OCI-LY1 (cell line): ENCODE data around the gene SLC6A8.

Source experiments
- H2AFZ ChIP-seq: fragments of 200-600 bp; sonication (generic), shearing (Covaris generic); 2 replicates; pipeline ENCODE4 v1.6.0; 2014; ENCODE audit warnings: antibody characterized with exemption, mild to moderate bottlenecking, low read length
- H3F3A ChIP-seq: fragments of 200-600 bp; sonication (generic), shearing (Covaris generic); 2 replicates; pipeline ENCODE4 v1.6.0; 2014; ENCODE audit warnings: mild to moderate bottlenecking, antibody characterized with exemption, low read length, moderate library complexity; ENCODE audit not compliant: insufficient read depth
- H3K27ac ChIP-seq: fragments of 200-600 bp; sonication (generic); 2 replicates; pipeline ENCODE4 v1.5.1; 2014; ENCODE audit warnings: low read length, mixed run types, mild to moderate bottlenecking, low read depth; ENCODE audit not compliant: poor library complexity, severe bottlenecking
- H3K27me3 ChIP-seq: fragments of 200-600 bp; sonication (generic); 2 replicates; pipeline ENCODE4 v1.6.0; 2014; ENCODE audit warnings: antibody characterized with exemption, mild to moderate bottlenecking, low read length, moderate library complexity; ENCODE audit not compliant: insufficient read depth
- H3K36me3 ChIP-seq: fragments of 200-600 bp; sonication (generic); 2 replicates; pipeline ENCODE4 v1.6.1; 2014; ENCODE audit warnings: mild to moderate bottlenecking, antibody characterized with exemption, low read length, moderate library complexity, mixed read lengths; ENCODE audit not compliant: insufficient read depth
- H3K4me1 ChIP-seq: fragments of 200-600 bp; sonication (generic); 2 replicates; pipeline ENCODE4 v1.5.1; 2014; ENCODE audit warnings: mild to moderate bottlenecking, low read length, moderate library complexity; ENCODE audit not compliant: insufficient read depth, severe bottlenecking
- H3K4me2 ChIP-seq: fragments of 200-600 bp; sonication (generic), shearing (Covaris generic); 2 replicates; pipeline ENCODE4 v1.6.1; 2014; ENCODE audit warnings: low read length
- H3K4me3 ChIP-seq: fragments of 200-600 bp; sonication (generic); 2 replicates; pipeline ENCODE4 v1.5.1; 2014; ENCODE audit warnings: low read length, low read depth, mild to moderate bottlenecking, mixed read lengths; ENCODE audit not compliant: poor library complexity, severe bottlenecking
- H3K79me2 ChIP-seq: fragments of 200-600 bp; shearing (Covaris generic); 2 replicates; pipeline ENCODE4 v1.6.1; 2016; ENCODE audit warnings: mixed run types, low read length, mixed read lengths; ENCODE audit not compliant: insufficient read depth
- H3K9ac ChIP-seq: fragments of 200-600 bp; sonication (generic), shearing (Covaris generic); 2 replicates; pipeline ENCODE4 v1.6.1; 2014; ENCODE audit warnings: mild to moderate bottlenecking, low read length, mixed read lengths
- H3K9me2 ChIP-seq: fragments of 200-600 bp; sonication (generic), shearing (Covaris generic); 2 replicates; pipeline ENCODE4 v1.6.1; 2014; ENCODE audit warnings: low read depth, mild to moderate bottlenecking, low read length, mixed read lengths
- H3K9me3 ChIP-seq: fragments of 200-600 bp; shearing (Covaris generic); 2 replicates; pipeline ENCODE4 v1.6.1; 2014; ENCODE audit warnings: low read length, mixed read lengths
- H4K20me1 ChIP-seq: fragments of 200-600 bp; sonication (generic), shearing (Covaris generic); 2 replicates; pipeline ENCODE4 v1.6.0; 2016; ENCODE audit warnings: mild to moderate bottlenecking, low read length; ENCODE audit not compliant: insufficient read depth
- EZH2 ChIP-seq: fragments of 200-600 bp; sonication (generic), shearing (Covaris generic); IDR thresholded peaks from 2 replicates; pipeline ENCODE4 v1.8.0; 2017; ENCODE audit warnings: borderline replicate concordance, mixed run types, mild to moderate bottlenecking, antibody characterized with exemption, low read length, moderate library complexity, mixed read lengths
- TF ChIP-seq, protein P1 (sequence below): fragments of 200-600 bp; sonication (generic), shearing (Covaris generic); IDR thresholded peaks from 2 replicates; pipeline ENCODE4 v1.5.1; 2017; ENCODE audit warnings: mild to moderate bottlenecking, antibody characterized with exemption, low read length, moderate library complexity, mixed read lengths

Gene SLC6A8

DNA sequence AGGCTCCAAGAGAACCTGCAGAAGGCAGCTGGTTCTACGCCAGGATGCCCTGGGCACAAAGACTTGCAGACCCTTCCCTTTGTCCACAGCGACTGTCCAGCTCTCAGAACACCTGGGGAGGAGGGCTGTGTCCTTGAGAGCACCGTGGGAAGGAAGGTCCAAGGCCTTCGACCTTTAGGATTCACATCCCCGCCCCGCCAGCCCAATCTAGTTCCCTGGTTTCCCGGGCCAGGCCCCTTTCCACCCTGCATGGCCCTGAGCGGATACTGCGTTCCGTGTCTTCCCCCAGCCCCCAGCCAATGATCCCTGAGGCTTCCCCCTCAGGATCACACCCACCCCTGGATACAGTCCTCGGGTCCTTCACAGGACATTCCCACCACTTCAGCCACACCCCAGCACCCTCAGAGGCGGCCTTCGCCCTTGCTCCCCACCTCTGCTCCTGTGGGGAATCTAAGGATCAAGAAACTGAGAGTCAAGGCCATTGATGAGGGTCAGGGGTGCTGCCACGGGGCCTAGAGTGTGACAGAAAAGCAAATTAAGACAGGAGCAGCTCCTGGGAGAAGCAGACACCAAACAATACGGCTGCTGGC is 46.0 kb downstream of the SLC6A8 start:
- H3K36me3 ChIP-seq: no peaks in the 10 kb centered on the region; the same call in 1 of the 2 replicates
- no peaks in the 10 kb centered on the region for H3K4me1 ChIP-seq
- no peak for TF ChIP-seq EZH2
- TF ChIP-seq, protein P1, sequence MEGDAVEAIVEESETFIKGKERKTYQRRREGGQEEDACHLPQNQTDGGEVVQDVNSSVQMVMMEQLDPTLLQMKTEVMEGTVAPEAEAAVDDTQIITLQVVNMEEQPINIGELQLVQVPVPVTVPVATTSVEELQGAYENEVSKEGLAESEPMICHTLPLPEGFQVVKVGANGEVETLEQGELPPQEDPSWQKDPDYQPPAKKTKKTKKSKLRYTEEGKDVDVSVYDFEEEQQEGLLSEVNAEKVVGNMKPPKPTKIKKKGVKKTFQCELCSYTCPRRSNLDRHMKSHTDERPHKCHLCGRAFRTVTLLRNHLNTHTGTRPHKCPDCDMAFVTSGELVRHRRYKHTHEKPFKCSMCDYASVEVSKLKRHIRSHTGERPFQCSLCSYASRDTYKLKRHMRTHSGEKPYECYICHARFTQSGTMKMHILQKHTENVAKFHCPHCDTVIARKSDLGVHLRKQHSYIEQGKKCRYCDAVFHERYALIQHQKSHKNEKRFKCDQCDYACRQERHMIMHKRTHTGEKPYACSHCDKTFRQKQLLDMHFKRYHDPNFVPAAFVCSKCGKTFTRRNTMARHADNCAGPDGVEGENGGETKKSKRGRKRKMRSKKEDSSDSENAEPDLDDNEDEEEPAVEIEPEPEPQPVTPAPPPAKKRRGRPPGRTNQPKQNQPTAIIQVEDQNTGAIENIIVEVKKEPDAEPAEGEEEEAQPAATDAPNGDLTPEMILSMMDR: no peak
- H3K4me3 ChIP-seq: no peak overlapping the region
- H3F3A ChIP-seq: no peaks in the 10 kb centered on the region
- no peak overlapping the region for H3K4me2 ChIP-seq
- H3K79me2 ChIP-seq: no peaks in the 10 kb centered on the region
- no peaks in the 10 kb centered on the region for H3K9me3 ChIP-seq
- no peak overlapping the region for H2AFZ ChIP-seq
- H3K27ac ChIP-seq: no peak overlapping the region
- no peaks in the 10 kb centered on the region for H4K20me1 ChIP-seq
- H3K27me3 ChIP-seq: no peaks in the 10 kb centered on the region
- H3K9me2 ChIP-seq: no peaks in the 10 kb centered on the region
- H3K9ac ChIP-seq: no peak overlapping the region

DNA sequence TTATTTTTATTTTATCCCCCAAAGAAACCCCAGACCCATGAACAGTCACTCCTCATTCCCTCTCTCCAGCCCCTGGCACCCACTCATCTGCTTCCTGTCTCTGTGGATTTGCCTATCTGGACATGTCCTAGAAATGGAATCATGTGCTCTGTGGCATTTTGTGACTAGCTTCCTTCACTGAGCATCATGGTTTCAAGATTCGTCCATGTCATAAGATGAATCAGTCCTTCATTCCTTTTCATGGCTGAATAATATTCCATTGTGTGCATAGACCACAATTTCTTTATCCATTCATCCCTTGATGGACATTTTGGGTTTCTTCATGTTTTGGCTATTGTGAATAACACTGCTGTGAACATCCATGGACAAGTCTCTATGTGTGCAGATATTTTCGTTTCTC is 47.1 kb downstream of the SLC6A8 start:
- no peaks in the 10 kb centered on the region for H3K9me3 ChIP-seq
- no peak for TF ChIP-seq EZH2
- TF ChIP-seq, protein P1: no peak
- H3K4me1 ChIP-seq: no peaks in the 10 kb centered on the region
- H3K27ac ChIP-seq: no peak overlapping the region
- H3K9me2 ChIP-seq: no peaks in the 10 kb centered on the region
- H3F3A ChIP-seq: no peaks in the 10 kb centered on the region
- no peaks in the 10 kb centered on the region for H3K79me2 ChIP-seq
- no peak overlapping the region for H3K4me2 ChIP-seq
- no peak overlapping the region for H3K9ac ChIP-seq
- H4K20me1 ChIP-seq: no peaks in the 10 kb centered on the region
- no peaks in the 10 kb centered on the region for H3K27me3 ChIP-seq
- no peak overlapping the region for H2AFZ ChIP-seq
- H3K36me3 ChIP-seq: no peaks in the 10 kb centered on the region; the same call in 1 of the 2 replicates
- H3K4me3 ChIP-seq: no peak overlapping the region

- Histone ChIP-seq H3K36me3 (no peaks in the 10 kb centered on the region; the same call in 1 of the 2 replicates), H3K4me1 (no peaks in the 10 kb centered on the region), H3K4me3 (no peak overlapping the region), H3K4me2 (no peak overlapping the region), H3K9ac (no peak overlapping the region), H3K9me3 (no peaks in the 10 kb centered on the region), H4K20me1 (no peaks in the 10 kb centered on the region), H3K27ac (no peak overlapping the region), H3F3A (no peaks in the 10 kb centered on the region), H3K9me2 (no peaks in the 10 kb centered on the region), H3K27me3 (no peaks in the 10 kb centered on the region), H2AFZ (no peak overlapping the region), H3K79me2 (no peaks in the 10 kb centered on the region)
- TF ChIP-seq, protein P1: no peak
- TF ChIP-seq EZH2: no peak
Observed at GRCh38 chrX:153735274-153735673, 47.5 kb downstream of the SLC6A8 start.
